Kidney epithelial cell (primary cell): Measurements from ENCODE around the gene ZKSCAN5. TPM values are rescaled to one million over a fixed set of nuclear protein-coding genes. Genes with fewer than 3 reads are reported as not detected.
"Not testable (repeated sequence)": the region's sequence is repeated elsewhere in the genome, so short reads cannot be mapped to it uniquely, and the experiment has no call there.

Experiments used
- DNase-seq: peaks from one replicate; pipeline ENCODE4 v3.0.0-alpha.2; 2010; ENCODE audit warnings: low read depth
- H3K27me3 ChIP-seq: 2 replicates; pipeline ENCODE4 v1.6.0; 2011; ENCODE audit warnings: low read length; ENCODE audit not compliant: control insufficient read depth, insufficient read depth
- H3K36me3 ChIP-seq: 2 replicates; pipeline ENCODE4 v1.5.1; 2011; ENCODE audit warnings: low read length; ENCODE audit not compliant: control insufficient read depth, insufficient read depth
- H3K4me3 ChIP-seq: 2 replicates; pipeline ENCODE4 v1.5.1; 2011; ENCODE audit warnings: low read depth, mild to moderate bottlenecking, control low read depth, low read length
- CTCF ChIP-seq: IDR thresholded peaks from 2 replicates; pipeline ENCODE4 v1.5.1; 2011; ENCODE audit warnings: mild to moderate bottlenecking, moderate library complexity, low read length, control low read depth, inconsistent platforms; ENCODE audit not compliant: insufficient read depth, poor library complexity, severe bottlenecking
- total RNA-seq: library from RNA; depleted of rRNA; stranded (reverse); fragments of >200 nt; gene quantifications from 2 replicates; pipeline ENCODE4 v1.2.3, GENCODE V29; 2015

ZKSCAN5 gene
- total RNA-seq, 1 donor from 2014 or later, result 11.5 TPM

- peaks cover 3% of the 10 kb centered on the region for H3K36me3 ChIP-seq
Observed at GRCh38 chr7:99562832-99563231, 58.4 kb downstream of the ZKSCAN5 start.

GRCh38 chr7:99563650-99564049 lies 59.2 kb downstream of the ZKSCAN5 start:
- H3K36me3 ChIP-seq, result peaks cover 3% of the 10 kb centered on the region
- no peak overlapping the region for H3K4me3 ChIP-seq
- no peaks in the 10 kb centered on the region for H3K27me3 ChIP-seq
- no peak for TF ChIP-seq CTCF
- DNase-seq, result peak; percentile 9

More at GRCh38 chr7:99562832-99563231, 58.4 kb downstream of the ZKSCAN5 start:
- TF ChIP-seq CTCF, result no peak
- Histone ChIP-seq H3K4me3 (no peak overlapping the region), H3K27me3 (no peaks in the 10 kb centered on the region)
- DNase-seq, result peak; percentile 98

- not testable (repeated sequence) for H3K27me3 ChIP-seq, DNase-seq, H3K4me3 ChIP-seq, H3K36me3 ChIP-seq
Observed at GRCh38 chr7:99568770-99569169, 64.3 kb downstream of the ZKSCAN5 start.

GRCh38 chr7:99571768-99572167 lies 67.3 kb downstream of the ZKSCAN5 start:
- Histone ChIP-seq H3K36me3 (peaks cover 2% of the 10 kb centered on the region), H3K27me3 (no peaks in the 10 kb centered on the region)
- DNase-seq, result no peak

GRCh38 chr7:99573257-99573656 lies 68.8 kb downstream of the ZKSCAN5 start:
- DNase-seq, result no peak
- H3K4me3 ChIP-seq, result no peak overlapping the region
- no peak for TF ChIP-seq CTCF
- peaks cover 2% of the 10 kb centered on the region for H3K36me3 ChIP-seq
- H3K27me3 ChIP-seq, result no peaks in the 10 kb centered on the region

More at GRCh38 chr7:99571768-99572167, 67.3 kb downstream of the ZKSCAN5 start:
- no peak overlapping the region for H3K4me3 ChIP-seq
- no peak for TF ChIP-seq CTCF

- H3K4me3 ChIP-seq, result no peak overlapping the region
- H3K36me3 ChIP-seq, result peaks cover 2% of the 10 kb centered on the region
- TF ChIP-seq CTCF, result no peak
- no peak for DNase-seq
- H3K27me3 ChIP-seq, result no peaks in the 10 kb centered on the region
Observed at GRCh38 chr7:99576251-99576650, 71.8 kb downstream of the ZKSCAN5 start.
